GM19023 (cell line): Measurements from ENCODE around the gene CABP2.
"Not testable (repeated sequence)": the region's sequence is repeated elsewhere in the genome, so short reads cannot be mapped to it uniquely, and the experiment has no call there.

Experiments used
- ATAC-seq: cut with Tn5 transposase; IDR thresholded peaks from one replicate; pipeline ENCODE4 v1.9.1; 2021; ENCODE audit warnings: mild to moderate bottlenecking, moderate library complexity; ENCODE audit not compliant: unreplicated experiment

The CABP2 gene

DNA sequence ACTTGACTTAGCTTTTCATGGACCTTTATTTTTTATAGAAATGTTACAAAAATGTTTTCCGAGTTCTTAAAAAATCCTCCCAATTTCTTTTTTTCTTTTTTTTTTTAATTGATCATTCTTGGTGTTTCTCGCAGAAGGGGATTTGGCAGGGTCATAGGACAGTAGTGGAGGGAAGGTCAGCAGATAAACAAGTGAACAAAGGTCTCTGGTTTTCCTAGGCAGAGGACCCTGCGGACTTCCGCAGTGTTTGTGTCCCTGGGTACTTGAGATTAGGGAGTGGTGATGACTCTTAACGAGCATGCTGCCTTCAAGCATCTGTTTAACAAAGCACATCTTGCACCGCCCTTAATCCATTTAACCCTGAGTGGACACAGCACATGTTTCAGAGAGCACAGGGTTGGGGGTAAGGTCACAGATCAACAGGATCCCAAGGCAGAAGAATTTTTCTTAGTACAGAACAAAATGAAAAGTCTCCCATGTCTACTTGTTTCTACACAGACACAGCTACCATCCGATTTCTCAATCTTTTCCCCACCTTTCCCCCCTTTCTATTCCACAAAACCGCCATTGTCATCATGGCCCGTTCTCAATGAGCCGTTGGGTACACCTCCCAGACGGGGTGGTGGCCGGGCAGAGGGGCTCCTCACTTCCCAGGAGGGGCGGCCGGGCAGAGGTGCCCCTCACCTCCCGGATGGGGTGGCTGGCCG, 45.7 kb downstream of the CABP2 start:
- ATAC-seq = not testable (repeated sequence)

DNA sequence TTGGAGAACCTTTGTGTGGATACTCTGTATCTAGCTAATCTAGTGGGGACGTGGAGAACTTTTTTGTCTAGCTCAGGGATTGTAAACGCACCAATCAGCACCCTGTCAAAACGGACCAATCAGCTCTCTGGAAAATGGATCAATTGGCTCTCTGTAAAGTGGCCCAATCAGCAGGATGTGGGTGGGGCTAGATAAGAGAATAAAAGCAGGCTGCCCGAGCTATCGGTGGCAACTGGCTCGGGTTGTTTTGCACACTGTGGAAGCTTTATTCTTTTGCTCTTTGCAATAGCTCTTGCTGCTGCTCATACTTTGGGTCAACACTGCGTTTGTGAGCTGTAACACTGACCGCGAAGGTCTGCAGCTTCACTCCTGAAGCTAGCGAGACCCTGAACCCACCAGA, 46.6 kb downstream of the CABP2 start:
- ATAC-seq = not testable (repeated sequence)

DNA sequence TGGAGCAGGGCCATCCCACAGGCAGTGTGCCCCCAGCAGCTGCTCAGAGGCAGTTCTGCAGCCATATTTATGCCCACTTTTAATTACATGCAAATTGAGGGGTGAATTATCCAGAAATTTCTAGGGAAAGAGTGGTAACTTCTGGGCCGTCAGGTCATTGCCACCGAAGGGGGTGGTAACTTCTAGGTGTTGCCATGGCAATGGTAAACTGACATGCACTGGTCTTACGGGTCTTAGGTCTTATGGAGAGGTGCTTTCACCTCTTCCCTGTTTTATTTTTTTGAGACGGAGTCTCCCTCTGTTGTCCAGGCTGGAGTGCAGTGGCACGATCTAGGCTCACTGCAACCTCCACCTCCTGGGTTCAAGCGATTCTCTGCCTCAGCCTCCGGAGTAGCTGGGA, 50.4 kb downstream of the CABP2 start:
- ATAC-seq = no peak

DNA sequence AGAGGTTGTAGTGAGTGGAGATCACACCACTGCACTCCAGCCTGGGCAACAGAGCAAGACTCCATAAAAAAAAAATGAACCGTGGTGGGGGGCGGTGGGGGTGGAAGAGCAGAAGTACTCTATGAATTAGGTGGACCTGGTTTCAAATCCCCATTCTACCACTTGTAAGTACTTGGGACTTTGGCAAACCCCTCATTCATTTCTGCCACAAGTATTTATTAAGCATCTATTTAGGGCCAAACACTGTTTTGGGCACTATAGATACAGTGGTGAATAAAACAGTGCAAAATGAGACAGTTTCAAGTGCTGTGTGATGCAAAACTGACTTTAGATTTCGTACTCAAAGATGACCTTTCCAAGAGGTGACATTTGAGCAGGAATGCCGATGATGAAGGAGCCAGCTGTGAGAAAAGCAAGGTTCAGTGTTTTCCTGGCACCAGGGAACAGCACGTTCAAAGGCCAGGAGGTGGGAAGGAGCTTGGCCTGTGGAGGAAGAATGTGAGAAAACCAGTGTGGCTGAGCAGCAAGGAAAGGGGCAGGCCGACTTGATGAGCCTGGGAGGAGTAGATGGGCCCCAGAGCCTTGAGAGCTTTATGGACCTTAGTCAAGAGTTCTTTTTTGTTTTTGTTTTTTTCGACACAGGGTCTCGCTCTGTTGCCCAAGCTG, 52.8 kb downstream of the CABP2 start:
- ATAC-seq = no peak

DNA sequence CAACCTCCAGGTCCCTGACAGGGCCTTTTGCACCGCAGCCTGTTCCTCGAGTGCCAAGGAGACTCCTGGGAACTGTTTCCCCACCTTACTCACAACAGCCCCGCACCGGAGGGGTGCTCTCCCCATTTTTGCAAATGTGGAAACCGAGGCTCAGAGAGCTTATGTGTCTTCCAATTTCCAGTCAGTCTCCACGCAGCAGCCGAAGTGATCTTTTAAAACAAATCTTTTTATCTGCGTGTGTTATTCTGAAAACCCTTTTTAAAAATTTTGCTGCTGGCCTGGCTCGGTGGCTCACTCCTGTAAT, 53.8 kb downstream of the CABP2 start:
- ATAC-seq = no peak
